Neural cell (in vitro differentiated cells): ENCODE measurements around the gene PKHD1.

ENCODE experiments used
- CTCF ChIP-seq: fragments of 450-650 bp; IDR thresholded peaks from 2 replicates; pipeline ENCODE4 v1.5.1; 2014; ENCODE audit warnings: antibody characterized with exemption, mild to moderate bottlenecking, moderate library complexity; ENCODE audit not compliant: poor library complexity, severe bottlenecking
- EP300 ChIP-seq: fragments of 450-650 bp; conservative IDR thresholded peaks from 2 replicates; pipeline ENCODE4 v1.6.1; 2014; ENCODE audit warnings: antibody characterized with exemption, mild to moderate bottlenecking, moderate library complexity; ENCODE audit not compliant: poor library complexity, severe bottlenecking
- EZH2 ChIP-seq: fragments of 200-600, 300-800 bp; shearing (Covaris generic), sonication (generic); IDR thresholded peaks from 2 replicates; pipeline ENCODE4 v1.6.1; 2014; ENCODE audit warnings: antibody characterized with exemption, low read length, borderline replicate concordance, mild to moderate bottlenecking; ENCODE audit not compliant: insufficient read depth, poor library complexity, severe bottlenecking
- POLR2AphosphoS5 ChIP-seq: IDR thresholded peaks from 2 replicates; pipeline ENCODE4 v1.6.1; 2012
- REST ChIP-seq: IDR thresholded peaks from 2 replicates; pipeline ENCODE4 v1.6.1; 2012; ENCODE audit warnings: borderline replicate concordance
- TAF1 ChIP-seq: IDR thresholded peaks from 2 replicates; pipeline ENCODE4 v1.6.1; 2012; ENCODE audit warnings: low read depth

- TF ChIP-seq CTCF (no peak), REST (no peak), EP300 (no peak), POLR2AphosphoS5 (no peak), EZH2 (no peak), TAF1 (no peak)
These were observed 62.9 kb downstream of the PKHD1 start for GRCh38 chr6:52024451-52025068.
